Left lung (tissue), 10 donors: ENCODE measurements around the gene RPS6KA2. TPM values are rescaled to one million over a fixed set of nuclear protein-coding genes. Genes with fewer than 3 reads are reported as not detected.
A peak's percentile ranks its signal among the peaks of the same experiment; 100 is the strongest.
"Not testable (repeated sequence)": the region's sequence is repeated elsewhere in the genome, so short reads cannot be mapped to it uniquely, and the experiment has no call there.

Experiments used
- ATAC-seq: fragments of 200-7000 bp; cut with Tn5 transposase; one replicate; pipeline ENCODE4 v1.9.1; 2020; ENCODE audit warnings: moderate library complexity
- DNase-seq, 4 donors: peaks; one replicate each; pipeline ENCODE4 v3.0.0-alpha.2; 2013 to 2020
- H3K27ac ChIP-seq, 2 donors: fragments of 200-600 bp; sonication (generic) in 1 of 2; one replicate each; pipeline versions ENCODE4 v1.5.0 to v1.8.0; 2020 to 2021
- H3K27me3 ChIP-seq, 2 donors: fragments of 200-600 bp; sonication (generic) in 1 of 2; one replicate each; pipeline versions ENCODE4 v1.5.0 to v1.8.0; 2020 to 2021
- H3K36me3 ChIP-seq, 2 donors: fragments of 200-600 bp; sonication (generic) in 1 of 2; one replicate each; pipeline versions ENCODE4 v1.5.0 to v1.8.0; 2020 to 2021
- H3K4me1 ChIP-seq, 2 donors: fragments of 200-600 bp; one replicate each; pipeline ENCODE4 v1.8.0; 2021
- H3K4me3 ChIP-seq, 2 donors: fragments of 200-600 bp; sonication (generic) in 1 of 2; one replicate each; pipeline versions ENCODE4 v1.5.0 to v1.8.0; 2020 to 2021; ENCODE audit warnings: mild to moderate bottlenecking in 1 of 2
- H3K9me3 ChIP-seq, 2 donors: fragments of 200-600 bp; sonication (generic) in 1 of 2; one replicate each; pipeline versions ENCODE4 v1.5.0 to v1.8.0; 2020 to 2021
- CTCF ChIP-seq, 2 donors: fragments of 200-600 bp; sonication (generic) in 1 of 2; IDR thresholded peaks; one replicate each; pipeline versions ENCODE4 v1.5.0 to v1.8.0; 2021; ENCODE audit warnings: antibody characterized with exemption in 2 of 2
- intact Hi-C, 2 donors: fragments of 100-400 bp; cut with DNase I; formaldehyde crosslinking; loops; one replicate each; pipeline versions ENCODE4 v1.11.2 to v1.14.2; 2022
- polyA plus RNA-seq, 6 donors: library from polyadenylated mRNA; unstranded; fragments of 120-200 nt; gene quantifications; one replicate each; pipeline ENCODE4 v1.2.1, GENCODE V29; 2013; ENCODE audit not compliant: insufficient read length in 6 of 6
- total RNA-seq, 2 donors: library from RNA; stranded (reverse); fragmentation: NEBNext Ultra II Directional; extraction: Animal tissue kit (Norgen Biotek cat#: 25700); gene quantifications; one replicate each; pipeline ENCODE4 v1.2.1, GENCODE V29; 2021
- donor health status: DM: no; HTN: yes; CAD: no.
- donor health status: DM: no; HTN: no; CAD: no.

The RPS6KA2 gene
- total and polyA plus RNA-seq, 8 donors = 42.0 to 160 (median 48.0) TPM

- TF ChIP-seq CTCF (IDR thresholded peaks at IDR 0.05) = no peak
- no peak for DNase-seq
- Histone ChIP-seq H3K27ac (no peak overlapping the region), H3K27me3 (no peaks in the 10 kb centered on the region), H3K4me3 (no peak overlapping the region), H3K36me3 (peaks cover 0 to 27% of the 10 kb centered on the region in 2 donors), H3K9me3 (no peaks in the 10 kb centered on the region), H3K4me1 (no peaks in the 10 kb centered on the region)
- intact Hi-C loops = loop anchor here in 1 of 2 donors (10.0 kb wide), 1 partner anchor 91 kb away; no protein-coding TSS in a partner anchor
- ATAC-seq = no peak
Observed at GRCh38 chr6:166406197-166406596, 220.9 kb downstream of the RPS6KA2 start.

GRCh38 chr6:166405386-166405785, 221.7 kb downstream of the RPS6KA2 start:
- H3K27me3 ChIP-seq = no peaks in the 10 kb centered on the region
- H3K36me3 ChIP-seq = peaks cover 0 to 19% of the 10 kb centered on the region in 2 donors
- intact Hi-C loops = loop anchor here in 1 of 2 donors (10.0 kb wide), 1 partner anchor 91 kb away; no protein-coding TSS in a partner anchor
- no peak for DNase-seq
- H3K4me3 ChIP-seq = no peak overlapping the region
- TF ChIP-seq CTCF (IDR thresholded peaks at IDR 0.05) = no peak
- no peak for ATAC-seq
- no peaks in the 10 kb centered on the region for H3K4me1 ChIP-seq
- H3K9me3 ChIP-seq = no peaks in the 10 kb centered on the region
- H3K27ac ChIP-seq = no peak overlapping the region

GRCh38 chr6:166402582-166403277, 224.3 kb downstream of the RPS6KA2 start:
- Histone ChIP-seq H3K27me3 (no peaks in the 10 kb centered on the region), H3K36me3 (no peaks in the 10 kb centered on the region), H3K4me1 (no peaks in the 10 kb centered on the region), H3K27ac (no peak overlapping the region), H3K4me3 (no peak overlapping the region), H3K9me3 (no peaks in the 10 kb centered on the region)
- intact Hi-C loops = loop anchor here in 1 of 2 donors (10.0 kb wide), 1 partner anchor 88 kb away; no protein-coding TSS in a partner anchor
- TF ChIP-seq CTCF (IDR thresholded peaks at IDR 0.05) = no peak
- ATAC-seq (no peak), DNase-seq (no peak)

- DNase-seq (peak; percentile 51 to 82 (median 64)), ATAC-seq (peak; percentile 96)
- H3K36me3 ChIP-seq, H3K27me3 ChIP-seq, H3K9me3 ChIP-seq, H3K4me1 ChIP-seq, H3K4me3 ChIP-seq, H3K27ac ChIP-seq: not testable (repeated sequence)
- intact Hi-C loops = loop anchor here in 1 of 2 donors (10.0 kb wide), 1 partner anchor 86 kb away; no protein-coding TSS in a partner anchor
- TF ChIP-seq CTCF (IDR thresholded peaks at IDR 0.05) = peak; percentile 62 to 76
Observed at GRCh38 chr6:166400649-166401250, 226.3 kb downstream of the RPS6KA2 start.

- intact Hi-C loops = loop anchor here in 1 of 2 donors (10.0 kb wide), 1 partner anchor 85 kb away; no protein-coding TSS in a partner anchor
- Histone ChIP-seq H3K36me3 (no peaks in the 10 kb centered on the region), H3K9me3 (no peaks in the 10 kb centered on the region), H3K27me3 (no peaks in the 10 kb centered on the region), H3K4me3 (no peak overlapping the region), H3K4me1 (no peaks in the 10 kb centered on the region), H3K27ac (no peak overlapping the region)
- no peak for TF ChIP-seq CTCF (IDR thresholded peaks at IDR 0.05)
- ATAC-seq = no peak
- DNase-seq = no peak
Observed at GRCh38 chr6:166400181-166400580, 226.9 kb downstream of the RPS6KA2 start.
